Kidney tubule cell (primary cell): ENCODE data around the gene KRTAP1-5.
"Not testable (repeated sequence)": the region's sequence is repeated elsewhere in the genome, so short reads cannot be mapped to it uniquely, and the experiment has no call there.

ENCODE experiments used
- DNase-seq: peaks from one replicate; pipeline ENCODE4 v3.0.0-alpha.2; 2018; ENCODE audit warnings: low spot score

KRTAP1-5 gene, protein sequence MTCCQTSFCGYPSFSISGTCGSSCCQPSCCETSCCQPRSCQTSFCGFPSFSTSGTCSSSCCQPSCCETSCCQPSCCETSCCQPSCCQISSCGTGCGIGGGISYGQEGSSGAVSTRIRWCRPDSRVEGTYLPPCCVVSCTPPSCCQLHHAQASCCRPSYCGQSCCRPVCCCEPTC

DNA sequence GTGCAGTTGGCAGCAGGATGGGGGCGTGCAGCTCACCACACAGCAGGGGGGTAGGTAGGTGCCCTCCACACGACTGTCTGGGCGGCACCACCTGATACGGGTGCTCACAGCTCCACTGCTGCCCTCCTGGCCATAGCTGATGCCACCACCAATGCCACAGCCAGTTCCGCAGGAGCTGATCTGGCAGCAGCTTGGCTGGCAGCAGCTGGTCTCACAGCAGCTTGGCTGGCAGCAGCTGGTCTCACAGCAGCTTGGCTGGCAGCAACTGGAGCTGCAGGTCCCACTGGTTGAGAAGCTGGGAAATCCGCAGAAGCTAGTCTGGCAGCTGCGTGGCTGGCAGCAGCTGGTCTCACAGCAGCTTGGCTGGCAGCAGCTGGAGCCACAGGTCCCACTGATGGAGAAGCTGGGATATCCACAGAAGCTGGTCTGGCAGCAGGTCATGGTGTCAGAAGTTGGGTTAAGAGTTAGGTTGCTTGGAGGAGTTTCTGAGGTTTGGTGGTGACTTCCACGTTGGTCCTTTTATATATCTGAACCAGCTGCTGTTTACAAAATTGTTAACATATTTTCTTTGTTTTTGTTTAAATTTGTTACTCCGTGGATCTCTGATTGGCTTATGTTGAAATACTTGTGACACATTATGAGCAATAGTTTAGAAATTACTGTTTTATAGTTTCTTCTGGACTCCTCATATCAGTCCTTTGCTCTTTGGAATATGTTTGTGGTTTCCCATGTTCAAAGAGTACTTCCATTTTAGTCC lies at the start of gene KRTAP1-5:
Gene KRTAP1-5, minus strand, starts transcription at position 494 of the 757 bp plus-strand sequence. Its CDS starts 53 bp downstream, at position 441.
- no peak for DNase-seq

- DNase-seq, result no peak
Observed at GRCh38 chr17:41076788-41077187, 49.8 kb upstream of the KRTAP1-5 start.

DNA sequence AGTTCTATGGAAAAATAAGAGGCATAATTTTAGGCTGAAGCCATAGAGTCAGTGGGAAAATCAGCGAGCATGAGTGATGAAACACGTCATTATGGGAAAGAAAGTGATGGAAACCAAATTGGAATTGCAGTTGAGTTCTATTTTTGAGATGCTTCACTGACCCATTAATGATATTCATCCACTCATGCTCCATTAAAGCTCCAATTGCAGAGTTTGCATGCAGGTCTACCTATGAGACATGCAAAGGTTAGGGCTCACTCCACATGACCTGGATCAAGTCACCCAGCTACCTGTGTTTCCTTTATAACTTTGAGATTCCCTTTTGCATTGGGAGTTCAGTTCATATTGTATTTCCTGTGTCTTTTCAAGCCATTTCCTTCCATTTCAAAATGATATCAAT lies 46.7 kb upstream of the KRTAP1-5 start:
- DNase-seq, result peak; percentile 51

- no peak for DNase-seq
Observed at GRCh38 chr17:41071606-41072360, 44.8 kb upstream of the KRTAP1-5 start.

DNA sequence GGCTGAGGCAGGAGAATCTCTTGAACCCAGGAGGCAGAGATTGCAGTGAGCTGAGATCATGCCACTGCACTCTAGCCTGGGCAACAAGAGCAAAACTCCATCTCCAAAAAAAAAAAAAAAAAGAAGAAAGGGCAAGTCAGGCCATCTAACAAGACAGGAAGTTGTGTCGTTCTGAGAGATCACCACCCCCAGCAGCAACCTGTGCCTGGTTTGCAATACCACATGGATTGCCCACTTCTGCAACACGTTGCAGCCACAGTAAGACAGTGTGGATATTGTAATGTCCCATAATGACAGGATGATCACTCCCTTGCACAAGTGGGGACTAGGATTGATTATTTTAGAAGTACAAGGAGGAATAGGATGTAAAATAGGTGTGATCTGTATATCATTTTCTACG lies 42.0 kb upstream of the KRTAP1-5 start:
- no peak for DNase-seq

- DNase-seq, result no peak
Observed at GRCh38 chr17:41067281-41067680, 40.3 kb upstream of the KRTAP1-5 start.

GRCh38 chr17:41065829-41066624 lies 39.0 kb upstream of the KRTAP1-5 start, which contains the start of gene KRTAP2-4:
Gene KRTAP2-4 (minus strand): TSS chr17:41065879. CDS start chr17:41065845, 34 bp downstream.
- DNase-seq, result peak; percentile 99

GRCh38 chr17:41065016-41065689 lies 38.1 kb upstream of the KRTAP1-5 start:
- DNase-seq, result peak; percentile 56

- no peak for DNase-seq
Observed at GRCh38 chr17:41064301-41064700, 37.3 kb upstream of the KRTAP1-5 start.

- DNase-seq, result no peak
Observed at GRCh38 chr17:41063449-41063848, 36.4 kb upstream of the KRTAP1-5 start.

DNA sequence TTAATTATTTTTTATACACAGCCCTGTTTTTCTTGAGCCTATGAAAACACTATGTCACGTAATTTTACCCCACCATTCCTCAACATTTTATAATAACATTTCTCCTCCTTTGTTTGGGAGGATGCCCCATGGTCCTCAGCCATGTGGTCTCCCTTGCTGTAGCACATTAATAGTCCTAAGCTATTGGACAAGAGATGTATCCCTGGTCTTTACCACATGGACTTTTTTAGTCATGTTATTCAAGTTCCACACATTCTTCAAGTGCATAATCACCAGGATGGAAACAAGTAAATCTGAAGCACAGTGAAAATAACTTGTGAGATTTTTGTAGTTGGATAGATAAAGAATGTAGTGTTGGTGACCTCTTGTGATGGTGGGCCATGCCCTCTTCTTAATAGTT lies 35.0 kb upstream of the KRTAP1-5 start:
- DNase-seq, result peak; percentile 97

DNA sequence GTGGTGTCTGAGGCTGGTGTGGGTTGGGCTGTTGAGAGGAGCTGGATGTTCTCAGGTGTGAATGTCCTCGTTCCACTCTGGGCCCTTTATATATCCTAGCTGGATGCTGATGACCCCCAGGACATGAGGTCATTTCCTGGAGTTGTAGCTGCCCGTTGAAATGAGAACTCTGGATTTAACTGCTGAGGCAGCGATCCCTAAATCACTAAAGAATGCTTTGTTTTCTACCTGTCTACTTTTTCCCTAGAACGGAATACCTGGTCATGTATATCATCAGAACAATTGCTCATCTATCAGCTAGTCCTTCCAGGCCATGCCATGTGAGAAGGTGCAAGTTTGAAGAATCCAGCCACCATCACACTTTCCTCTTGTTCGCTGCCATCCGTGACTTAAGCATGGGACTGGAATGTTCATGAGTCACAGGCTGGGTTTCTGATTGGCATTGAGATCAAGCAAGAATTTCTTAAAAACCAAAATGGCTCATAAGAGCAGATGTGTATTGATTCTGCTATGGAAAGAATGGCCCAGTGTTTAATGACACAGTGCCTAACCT lies 33.1 kb upstream of the KRTAP1-5 start, which contains the start of gene KRTAP2-3:
Gene KRTAP2-3, minus strand, starts transcription at position 63 of the 553 bp plus-strand sequence. CDS start 64 bp downstream, outside the sequence.
- DNase-seq, result peak; percentile 100

- peak; percentile 85 for DNase-seq
Observed at GRCh38 chr17:41059276-41060051, 32.5 kb upstream of the KRTAP1-5 start.

- DNase-seq, result peak; percentile 79
Observed at GRCh38 chr17:41058741-41059140, 31.7 kb upstream of the KRTAP1-5 start.

- no peak for DNase-seq
Observed at GRCh38 chr17:41057547-41057946, 30.5 kb upstream of the KRTAP1-5 start.

GRCh38 chr17:41055130-41055529 lies 28.1 kb upstream of the KRTAP1-5 start, which contains the start of gene KRTAP2-2:
Gene KRTAP2-2 (minus strand): TSS chr17:41055230. CDS start chr17:41055211, 19 bp downstream.
- DNase-seq, result not testable (repeated sequence)

DNA sequence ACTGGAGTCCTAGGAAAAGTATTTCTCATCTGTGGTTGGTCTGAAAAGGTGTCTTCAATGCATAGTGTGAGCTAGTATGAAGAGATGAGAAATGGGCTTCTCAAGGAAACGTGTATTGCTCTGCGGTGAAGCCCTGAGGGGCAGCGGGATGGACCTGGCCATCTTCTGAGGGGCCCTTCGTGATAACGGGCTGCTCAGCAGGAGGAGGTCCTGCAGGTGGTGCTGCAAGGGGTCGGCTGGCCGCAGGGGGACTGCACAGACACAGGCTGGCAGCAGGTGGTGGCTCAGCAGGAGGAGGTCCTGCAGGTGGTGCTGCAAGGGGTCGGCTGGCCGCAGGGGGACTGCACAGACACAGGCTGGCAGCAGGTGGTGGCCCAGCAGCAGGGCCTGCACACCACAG lies 27.5 kb upstream of the KRTAP1-5 start:
- DNase-seq, result not testable (repeated sequence)

DNA sequence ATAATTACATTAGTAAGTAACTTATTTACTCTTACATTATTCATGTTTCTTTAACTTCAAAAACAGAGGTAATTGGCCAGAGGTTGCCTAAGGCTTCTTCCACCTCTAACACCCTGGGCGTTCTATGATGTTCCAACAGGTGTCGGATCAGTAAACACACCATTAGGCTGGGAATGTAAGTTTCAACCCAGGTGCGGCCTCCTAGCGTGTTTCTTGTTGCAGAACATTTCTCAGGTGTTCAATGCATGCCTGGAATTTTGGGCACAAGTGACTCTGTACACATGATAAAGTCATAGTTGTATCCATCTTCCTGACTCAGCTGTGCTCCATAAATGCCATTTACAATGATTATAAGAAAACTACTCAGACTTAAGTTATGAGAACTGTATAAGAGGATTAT lies 27.0 kb upstream of the KRTAP1-5 start:
- peak; percentile 84 for DNase-seq

GRCh38 chr17:41052566-41052965 lies 25.6 kb upstream of the KRTAP1-5 start:
- DNase-seq, result no peak

- DNase-seq, result peak; percentile 81
Observed at GRCh38 chr17:41049110-41049509, 22.1 kb upstream of the KRTAP1-5 start.
